ENCODE measurements around the gene FBXL19. TPM values are rescaled to one million over a fixed set of nuclear protein-coding genes. Genes with fewer than 3 reads are reported as not detected.

The FBXL19 gene
- total RNA-seq, 1 experiment from 2014 or later: 70.8 TPM

DNA sequence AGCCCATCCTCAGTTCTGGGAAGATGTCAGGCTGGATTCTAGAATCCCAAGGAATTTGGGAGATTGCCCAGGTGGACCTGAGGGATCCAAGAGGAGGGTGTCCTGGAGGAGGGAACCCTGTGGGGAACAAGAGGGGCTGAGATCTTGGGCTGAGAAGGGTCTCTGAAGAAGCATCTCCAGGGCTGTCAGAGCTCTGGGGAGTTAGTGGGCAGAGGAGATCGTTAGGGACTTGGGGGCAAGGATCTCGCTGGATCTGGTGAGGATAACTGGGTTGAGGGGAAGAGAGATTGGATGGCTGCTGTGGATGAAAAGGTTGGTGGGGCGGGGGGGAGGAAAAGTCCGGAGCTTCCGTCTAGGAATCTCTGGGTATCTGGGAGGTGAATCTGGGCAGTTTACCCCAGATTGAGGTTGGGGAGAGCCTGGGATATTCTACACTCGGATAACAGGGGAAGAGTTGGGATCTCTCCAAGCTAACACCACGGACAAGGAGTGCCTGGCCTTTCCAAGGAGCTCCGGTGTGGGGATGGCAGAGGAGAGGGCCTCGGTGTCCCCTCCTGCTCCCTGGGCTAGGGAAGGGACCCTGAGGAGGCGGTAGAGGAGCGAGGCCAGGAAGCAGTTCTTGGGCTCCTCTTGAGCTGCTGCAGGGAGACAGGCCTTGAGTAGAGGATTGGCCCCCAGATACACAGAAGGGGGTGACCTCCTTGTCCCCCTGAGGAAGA is 1.7 kb downstream of the FBXL19 start:
- Histone ChIP-seq H3K79me2 (ENCODE audit: low read depth) (peaks cover 16% of the 10 kb centered on the region), H3K27me3 (ENCODE audit: insufficient read depth, low read depth) (no peaks in the 10 kb centered on the region), H3K4me1 (replicated peaks; ENCODE audit: insufficient read depth) (no peaks in the 10 kb centered on the region; the same call in 1 of the 2 replicates), H3K4me2 (peak overlapping the region; percentile 93), H4K20me1 (ENCODE audit: insufficient read depth) (peaks cover 11% of the 10 kb centered on the region), H3K27ac (no peak overlapping the region), H3F3A (ENCODE audit: insufficient read depth, low read depth) (peaks cover 16% of the 10 kb centered on the region; the same call in 1 of the 2 replicates), H3K9me3 (ENCODE audit: insufficient read depth, low read depth) (peaks cover 5% of the 10 kb centered on the region; the same call in 1 of the 2 replicates), H3K36me3 (ENCODE audit: low read depth) (peaks cover 11% of the 10 kb centered on the region; the same call in 1 of the 2 replicates), H2AFZ (no peak overlapping the region), H3K9me2 (ENCODE audit: insufficient read depth) (no peaks in the 10 kb centered on the region), H3K4me3 (peak overlapping the region; percentile 83)
- CTCF ChIA-PET: no interaction called here
- intact Hi-C loops (cut with micrococcal nuclease; ENCODE audit: unreplicated experiment): no loop called here
- no TSS peak for BruUV-seq (replicated peaks)
- TF ChIP-seq EZH2 (IDR thresholded peaks at IDR 0.05; ENCODE audit: low read depth): no peak
- TF ChIP-seq, protein P1, sequence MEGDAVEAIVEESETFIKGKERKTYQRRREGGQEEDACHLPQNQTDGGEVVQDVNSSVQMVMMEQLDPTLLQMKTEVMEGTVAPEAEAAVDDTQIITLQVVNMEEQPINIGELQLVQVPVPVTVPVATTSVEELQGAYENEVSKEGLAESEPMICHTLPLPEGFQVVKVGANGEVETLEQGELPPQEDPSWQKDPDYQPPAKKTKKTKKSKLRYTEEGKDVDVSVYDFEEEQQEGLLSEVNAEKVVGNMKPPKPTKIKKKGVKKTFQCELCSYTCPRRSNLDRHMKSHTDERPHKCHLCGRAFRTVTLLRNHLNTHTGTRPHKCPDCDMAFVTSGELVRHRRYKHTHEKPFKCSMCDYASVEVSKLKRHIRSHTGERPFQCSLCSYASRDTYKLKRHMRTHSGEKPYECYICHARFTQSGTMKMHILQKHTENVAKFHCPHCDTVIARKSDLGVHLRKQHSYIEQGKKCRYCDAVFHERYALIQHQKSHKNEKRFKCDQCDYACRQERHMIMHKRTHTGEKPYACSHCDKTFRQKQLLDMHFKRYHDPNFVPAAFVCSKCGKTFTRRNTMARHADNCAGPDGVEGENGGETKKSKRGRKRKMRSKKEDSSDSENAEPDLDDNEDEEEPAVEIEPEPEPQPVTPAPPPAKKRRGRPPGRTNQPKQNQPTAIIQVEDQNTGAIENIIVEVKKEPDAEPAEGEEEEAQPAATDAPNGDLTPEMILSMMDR (conservative IDR thresholded peaks at IDR 0.05): no peak
- DNase-seq: no peak
- POLR2A ChIA-PET (ENCODE audit: unreplicated experiment): no interaction called here

DNA sequence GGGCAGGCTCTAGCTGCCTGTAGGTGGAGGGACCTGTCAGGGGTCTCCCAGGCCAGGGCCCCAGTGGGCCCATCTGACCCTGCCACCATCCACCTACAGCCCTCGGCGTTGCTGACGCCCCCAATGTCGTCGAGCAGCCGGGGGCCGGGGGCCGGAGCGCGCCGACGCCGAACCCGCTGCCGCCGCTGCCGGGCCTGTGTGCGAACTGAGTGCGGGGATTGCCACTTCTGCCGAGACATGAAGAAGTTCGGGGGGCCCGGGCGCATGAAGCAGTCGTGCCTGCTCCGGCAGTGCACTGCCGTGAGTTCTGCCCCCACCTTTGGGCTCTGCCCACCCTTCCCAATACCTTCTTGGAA is 2.2 kb downstream of the FBXL19 start:
- Histone ChIP-seq H3K4me1 (replicated peaks; ENCODE audit: insufficient read depth) (no peaks in the 10 kb centered on the region; the same call in 1 of the 2 replicates), H3K27me3 (ENCODE audit: insufficient read depth, low read depth) (no peaks in the 10 kb centered on the region), H3K79me2 (ENCODE audit: low read depth) (peaks cover 16% of the 10 kb centered on the region), H4K20me1 (ENCODE audit: insufficient read depth) (peaks cover 14% of the 10 kb centered on the region), H3K9me2 (ENCODE audit: insufficient read depth) (no peaks in the 10 kb centered on the region), H3K9me3 (ENCODE audit: insufficient read depth, low read depth) (peaks cover 5% of the 10 kb centered on the region; the same call in 1 of the 2 replicates), H3K4me3 (no peak overlapping the region), H3K4me2 (peak overlapping the region; percentile 93; the same call in 1 of the 2 replicates), H3K27ac (no peak overlapping the region), H3F3A (ENCODE audit: insufficient read depth, low read depth) (peaks cover 16% of the 10 kb centered on the region; the same call in 1 of the 2 replicates), H2AFZ (no peak overlapping the region), H3K36me3 (ENCODE audit: low read depth) (peaks cover 15% of the 10 kb centered on the region; the same call in 1 of the 2 replicates)
- ChIA-PET POLR2A (ENCODE audit: unreplicated experiment) (no interaction called here), CTCF (no interaction called here)
- BruUV-seq (replicated peaks): no TSS peak
- DNase-seq: no peak
- intact Hi-C loops (cut with micrococcal nuclease; ENCODE audit: unreplicated experiment): no loop called here
- TF ChIP-seq, protein P1 (conservative IDR thresholded peaks at IDR 0.05): no peak
- no peak for TF ChIP-seq EZH2 (IDR thresholded peaks at IDR 0.05; ENCODE audit: low read depth)

DNA sequence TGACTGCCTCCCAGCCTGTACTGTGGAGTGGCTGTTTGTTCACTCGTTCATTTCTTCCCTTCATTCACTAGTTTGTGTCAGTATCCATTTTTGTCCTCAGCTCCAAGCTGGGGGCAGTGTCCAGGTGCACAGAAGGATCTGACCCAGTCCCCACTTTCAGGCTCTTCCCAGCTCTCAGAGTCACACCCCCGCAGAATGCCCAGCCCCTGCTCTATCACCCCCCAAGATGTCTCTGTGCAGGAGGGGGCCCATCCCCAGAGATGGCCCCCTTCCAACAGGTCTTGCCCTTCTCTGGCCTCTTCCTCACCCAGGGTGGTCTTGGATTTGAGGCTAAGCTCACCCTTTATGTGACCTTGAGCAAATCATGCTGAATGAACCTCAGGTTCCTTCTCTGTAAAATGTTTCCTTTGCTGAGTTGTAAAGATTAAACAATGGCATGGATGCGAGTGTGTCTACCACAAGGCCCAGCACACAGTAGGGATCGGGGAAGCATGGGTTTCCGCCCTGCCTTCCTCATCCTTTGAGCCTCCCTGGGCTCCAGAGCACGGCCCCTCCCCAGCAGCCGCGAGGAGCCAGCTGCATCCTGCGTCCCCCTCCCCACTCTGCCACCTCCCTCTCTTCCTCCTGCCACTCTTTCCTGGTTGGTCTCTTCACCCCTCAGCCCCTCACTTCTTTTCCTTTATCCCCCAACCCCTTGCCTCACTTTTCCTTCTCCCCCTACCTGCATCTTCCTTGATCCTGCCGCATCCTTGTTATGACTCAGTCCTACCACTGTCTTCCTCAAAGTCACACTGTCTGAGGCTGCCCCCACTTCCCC is 2.8 kb downstream of the FBXL19 start:
- no peaks in the 10 kb centered on the region for H3K9me2 ChIP-seq (ENCODE audit: insufficient read depth)
- peaks cover 5% of the 10 kb centered on the region; the same call in 1 of the 2 replicates for H3K9me3 ChIP-seq (ENCODE audit: insufficient read depth, low read depth)
- H3K27ac ChIP-seq: no peak overlapping the region
- no peak overlapping the region for H3K4me2 ChIP-seq
- TF ChIP-seq, protein P1 (conservative IDR thresholded peaks at IDR 0.05): no peak
- TF ChIP-seq EZH2 (IDR thresholded peaks at IDR 0.05; ENCODE audit: low read depth): no peak
- no peaks in the 10 kb centered on the region; the same call in 1 of the 2 replicates for H3K4me1 ChIP-seq (replicated peaks; ENCODE audit: insufficient read depth)
- TSS peak; percentile 17 for BruUV-seq (replicated peaks)
- peaks cover 16% of the 10 kb centered on the region for H3K79me2 ChIP-seq (ENCODE audit: low read depth)
- peaks cover 21% of the 10 kb centered on the region; the same call in 1 of the 2 replicates for H3K36me3 ChIP-seq (ENCODE audit: low read depth)
- peaks cover 20% of the 10 kb centered on the region for H4K20me1 ChIP-seq (ENCODE audit: insufficient read depth)
- no peaks in the 10 kb centered on the region for H3K27me3 ChIP-seq (ENCODE audit: insufficient read depth, low read depth)
- H2AFZ ChIP-seq: no peak overlapping the region
- ChIA-PET CTCF (no interaction called here), POLR2A (ENCODE audit: unreplicated experiment) (no interaction called here)
- intact Hi-C loops (cut with micrococcal nuclease; ENCODE audit: unreplicated experiment): no loop called here
- H3K4me3 ChIP-seq: no peak overlapping the region
- no peak for DNase-seq
- H3F3A ChIP-seq (ENCODE audit: insufficient read depth, low read depth): peaks cover 16% of the 10 kb centered on the region; the same call in 1 of the 2 replicates
